CD4-positive, alpha-beta T cell treated with Interferon gamma for 1 hour (primary cell): ENCODE results near the gene TMEM239.
"Not testable (repeated sequence)": the region's sequence is repeated elsewhere in the genome, so short reads cannot be mapped to it uniquely, and the experiment has no call there.

Source experiments
- DNase-seq: peaks from one replicate; pipeline ENCODE4 v3.0.0-alpha.2; 2020

The TMEM239 gene

DNA sequence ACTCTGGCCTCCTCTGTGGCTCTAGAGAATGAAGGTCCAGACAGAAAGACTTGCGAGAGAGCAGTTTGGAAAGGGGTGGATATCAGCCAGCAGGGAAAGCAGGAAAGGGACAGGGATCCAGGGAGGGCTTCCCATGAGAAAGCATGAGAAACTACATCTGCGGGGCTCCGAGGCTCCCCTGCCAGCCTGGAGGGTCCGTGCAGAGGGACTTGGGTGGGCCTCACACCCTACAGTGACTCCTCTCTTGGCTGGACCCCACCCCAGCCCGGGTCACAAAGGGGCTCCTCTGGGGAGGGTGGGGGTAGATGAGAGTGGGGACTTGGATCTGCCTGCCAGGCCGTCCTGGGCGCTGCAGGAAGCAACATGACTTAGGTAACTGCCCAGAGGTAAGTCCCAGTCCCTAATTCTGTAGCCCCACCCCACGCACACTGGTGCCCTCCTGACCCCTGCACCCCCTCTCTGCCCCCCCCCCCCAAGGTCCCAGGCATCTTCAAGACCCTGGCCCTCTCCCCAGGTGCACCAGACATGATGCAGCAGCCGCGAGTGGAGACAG is at the start of gene TMEM239:
TSS of gene TMEM239 (plus strand) at position 335 of the 553 bp plus-strand sequence. CDS start at position 526, 191 bp downstream.
- no peak for DNase-seq

DNA sequence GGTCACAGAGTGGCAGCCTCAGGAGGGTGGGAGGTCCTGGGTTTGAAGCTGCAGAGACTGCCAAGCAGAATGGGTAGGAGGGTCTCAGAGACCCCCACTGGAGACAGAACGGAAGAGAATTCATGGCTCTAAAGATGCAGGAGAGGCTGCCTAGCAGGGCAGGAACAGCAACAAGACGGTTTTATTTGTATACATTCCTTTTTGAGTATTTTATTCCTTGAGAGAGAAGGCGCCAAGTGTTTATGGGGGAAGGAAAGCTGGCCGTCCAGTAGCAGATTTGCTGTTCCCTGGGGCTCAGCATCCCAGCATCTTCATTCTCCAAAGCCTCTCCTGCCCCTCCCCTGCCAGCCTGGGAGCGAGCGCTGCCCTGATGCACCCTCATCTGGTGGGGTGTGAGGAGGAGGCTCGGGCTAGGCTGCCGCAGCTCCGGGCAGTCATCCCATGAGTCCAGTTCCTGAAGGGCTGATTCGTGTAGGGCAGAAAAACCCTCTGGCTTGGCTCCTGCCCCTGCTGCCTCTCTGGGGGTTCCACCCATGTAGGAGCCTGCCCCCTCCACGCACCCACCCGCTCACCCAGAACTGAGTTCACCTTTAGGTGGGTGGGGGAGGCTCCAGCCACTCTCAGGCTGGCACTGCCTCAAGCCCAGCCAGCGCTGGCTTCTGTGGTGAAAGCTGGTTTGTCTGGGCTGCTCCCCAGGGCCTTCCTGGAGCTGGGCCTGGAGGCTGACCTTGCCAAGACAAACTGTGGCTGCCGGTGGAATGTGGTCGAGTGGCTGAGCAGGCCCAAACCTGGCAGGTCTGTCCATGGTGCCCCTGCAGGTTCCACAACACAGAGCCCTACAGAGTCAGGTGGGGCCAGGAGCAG is 48.2 kb upstream of the TMEM239 start:
- DNase-seq: no peak

- no peak for DNase-seq
Measured at GRCh38 chr20:2768632-2769015, 47.5 kb upstream of the TMEM239 start.

DNA sequence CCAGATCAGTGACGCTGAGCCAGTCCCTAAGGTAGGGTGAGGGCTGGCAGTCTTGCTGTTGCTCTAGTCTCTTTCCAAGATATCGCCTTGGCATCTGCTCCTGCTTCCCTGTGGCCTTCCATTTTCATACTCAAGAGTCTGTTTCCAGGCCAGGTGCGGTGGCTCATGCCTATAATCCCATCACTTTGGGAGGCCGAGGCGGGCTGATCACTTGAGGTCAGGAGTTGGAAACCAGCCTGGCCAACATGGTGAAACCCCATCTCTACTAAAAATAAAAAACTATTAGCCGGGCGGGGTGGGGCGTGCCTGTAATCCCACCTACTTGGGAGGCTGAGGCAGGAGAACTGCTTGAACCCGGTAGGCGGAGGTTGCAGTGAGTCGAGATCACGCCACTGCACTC is 46.1 kb upstream of the TMEM239 start:
- DNase-seq: not testable (repeated sequence)

DNA sequence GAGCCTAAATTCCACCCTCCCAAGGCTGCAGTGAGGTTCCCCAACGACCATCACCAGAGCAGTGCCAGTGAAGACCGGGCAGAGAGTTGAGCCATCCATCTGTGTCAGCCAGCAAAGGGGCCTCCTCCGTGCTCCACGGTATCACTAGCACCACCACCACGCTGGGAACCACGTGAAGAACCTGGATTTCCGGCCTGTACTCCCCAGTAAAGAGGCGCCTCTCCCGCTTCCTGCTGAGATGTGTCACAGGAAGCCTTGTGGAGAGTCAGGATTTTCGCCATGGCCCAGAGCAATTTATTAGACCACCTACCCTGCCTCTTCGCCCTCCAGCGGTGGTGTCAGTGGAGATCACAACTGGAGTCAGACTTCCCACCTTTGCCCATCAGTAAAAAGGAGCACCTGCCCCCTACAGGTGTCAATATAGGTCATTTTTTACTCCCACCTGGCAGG is 44.5 kb upstream of the TMEM239 start:
- DNase-seq: no peak

DNA sequence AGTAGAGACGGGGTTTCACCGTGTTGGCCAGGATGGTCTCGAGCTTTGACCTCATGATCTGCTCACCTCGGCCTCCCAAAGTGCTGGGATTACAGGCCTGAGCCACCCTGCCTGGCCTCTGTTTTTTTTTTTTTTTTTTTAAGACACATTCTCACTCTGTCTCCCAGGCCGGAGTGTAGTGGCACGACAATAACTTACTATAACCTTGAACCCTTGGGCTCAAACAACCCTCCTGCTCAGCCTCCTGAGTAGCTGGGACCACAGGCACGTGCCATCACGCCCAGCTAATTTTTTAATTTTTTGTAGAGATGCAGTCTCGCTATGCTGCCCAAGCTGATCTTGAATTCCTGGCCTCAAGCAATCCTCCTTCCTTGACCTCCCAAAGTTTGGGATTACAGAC is 42.4 kb upstream of the TMEM239 start:
- no peak for DNase-seq

GRCh38 chr20:2775139-2775538 is 41.0 kb upstream of the TMEM239 start:
- DNase-seq: no peak

GRCh38 chr20:2778602-2779321 is 37.4 kb upstream of the TMEM239 start:
- DNase-seq: no peak

DNA sequence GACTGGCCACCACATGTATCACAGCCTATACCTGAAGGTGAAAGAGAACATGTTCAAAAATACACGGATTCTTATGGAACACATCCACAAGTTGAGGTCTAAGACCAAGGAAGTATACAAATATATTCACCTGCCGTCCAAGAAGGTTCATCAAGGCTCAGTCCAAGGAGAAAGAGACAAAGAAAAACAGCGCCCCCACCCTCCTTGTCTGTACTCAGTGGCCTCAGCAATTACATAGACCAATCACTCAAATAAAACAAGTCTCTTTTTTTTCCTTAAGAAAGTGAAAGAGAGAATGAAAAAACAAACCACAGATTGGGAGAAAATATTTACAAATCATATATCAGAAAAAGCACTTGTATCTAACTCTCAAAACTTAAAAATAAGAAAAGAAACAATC is 35.2 kb upstream of the TMEM239 start:
- no peak for DNase-seq

DNA sequence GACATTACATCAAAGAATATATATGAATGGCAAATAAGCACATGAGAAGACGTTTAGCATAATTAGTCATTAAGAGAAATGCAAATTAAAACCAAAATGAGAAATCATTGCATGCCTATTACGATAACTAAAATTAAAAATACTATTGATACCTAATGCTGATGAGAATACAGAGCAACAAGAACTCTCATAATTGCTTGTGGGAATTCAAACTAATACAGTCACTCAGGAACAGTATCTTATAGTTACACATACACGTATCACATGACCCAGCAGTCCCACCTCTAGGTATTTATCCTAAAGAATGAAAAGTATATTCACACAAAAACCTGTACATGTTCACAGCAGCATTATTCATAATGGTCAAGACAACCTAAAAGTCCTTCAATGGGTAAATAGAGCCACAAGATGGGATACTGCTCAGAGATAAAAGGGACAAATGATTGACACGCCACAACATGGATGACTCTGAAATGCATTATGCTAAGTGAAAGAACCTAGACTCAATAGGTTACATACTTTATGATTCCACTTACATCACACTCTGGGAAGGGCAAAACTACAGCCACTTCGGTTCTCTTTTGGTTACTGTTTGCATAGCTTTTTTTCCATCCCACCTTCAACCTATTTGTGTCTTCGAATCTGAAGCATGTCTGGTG is 32.1 kb upstream of the TMEM239 start:
- no peak for DNase-seq

DNA sequence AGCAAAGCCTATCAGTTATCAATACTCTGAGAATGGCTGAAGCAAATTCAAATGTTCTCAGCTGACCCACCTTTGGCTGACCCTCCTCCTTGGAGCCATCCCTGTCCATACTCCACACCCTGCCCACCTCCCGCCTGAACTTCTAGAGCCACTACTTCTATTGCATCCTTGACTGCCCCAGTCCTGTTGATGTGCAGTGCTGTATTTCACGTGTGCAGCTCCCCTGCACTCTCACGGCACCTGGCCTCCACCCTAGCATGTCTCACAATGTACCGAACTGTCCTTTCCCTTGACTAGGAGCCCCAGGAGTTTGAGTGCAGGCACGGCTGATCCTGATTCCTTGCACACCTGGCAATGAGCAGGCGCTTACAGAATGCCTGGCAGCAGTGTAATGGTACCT is 22.7 kb upstream of the TMEM239 start:
- DNase-seq: no peak

GRCh38 chr20:2794202-2794748 is 21.9 kb upstream of the TMEM239 start:
- no peak for DNase-seq

- DNase-seq: no peak
Measured at GRCh38 chr20:2794866-2795447, 21.2 kb upstream of the TMEM239 start.

DNA sequence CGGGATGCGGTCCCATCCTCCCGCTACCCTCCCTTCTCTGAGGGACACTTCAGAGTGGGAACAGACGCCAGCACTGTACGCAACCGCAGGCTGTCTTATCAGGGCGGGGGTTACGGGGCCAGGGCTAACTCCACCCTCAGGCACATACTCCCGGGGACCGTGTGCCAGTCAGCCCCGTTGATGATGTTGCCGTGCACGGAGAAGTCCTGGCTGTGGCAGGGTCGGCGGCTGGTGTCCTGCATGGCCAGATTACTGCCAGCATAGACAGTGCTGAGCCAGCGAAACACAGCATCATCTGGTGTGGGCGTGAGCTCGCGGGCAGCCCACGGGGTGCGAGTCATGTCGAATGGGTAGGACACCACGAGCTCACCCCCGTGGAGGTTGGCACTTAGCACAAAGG is 20.7 kb upstream of the TMEM239 start:
- no peak for DNase-seq

GRCh38 chr20:2796011-2796660 is 20.0 kb upstream of the TMEM239 start:
- DNase-seq: no peak

GRCh38 chr20:2797136-2797983 is 18.8 kb upstream of the TMEM239 start:
- no peak for DNase-seq

GRCh38 chr20:2798095-2798805 is 17.9 kb upstream of the TMEM239 start:
- no peak for DNase-seq

DNA sequence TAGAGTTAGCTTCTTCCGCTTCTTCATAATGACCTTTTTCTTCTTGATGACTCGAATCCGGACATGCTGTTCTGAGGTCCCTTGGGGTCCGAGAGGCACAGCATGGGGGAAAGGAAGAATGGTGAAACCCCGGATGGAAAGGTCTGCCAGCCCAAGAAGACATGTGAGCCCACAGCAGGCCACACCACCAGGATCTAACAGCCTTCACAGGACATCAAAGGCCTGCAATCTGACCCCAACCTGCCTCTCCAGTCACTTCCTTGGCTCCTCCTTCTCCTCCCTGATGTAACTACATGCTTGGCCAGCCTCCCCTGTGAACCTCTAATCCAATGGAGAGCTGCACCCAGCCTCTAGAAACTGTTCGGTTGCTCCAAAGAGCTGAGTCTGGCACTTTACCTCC is 17.4 kb upstream of the TMEM239 start:
- DNase-seq: no peak

- DNase-seq: no peak
Measured at GRCh38 chr20:2799271-2799670, 16.9 kb upstream of the TMEM239 start.
